Measurements from ENCODE around the gene CPLANE1.

Gene CPLANE1

GRCh38 chr5:37208883-37209797 lies 40.0 kb downstream of the CPLANE1 start:
- Histone ChIP-seq H3K79me2 (ENCODE audit: control insufficient read depth, insufficient read depth, low read length) (no peaks in the 10 kb centered on the region), H3K36me3 (ENCODE audit: control insufficient read depth, insufficient read depth, low read length) (peaks cover 2% of the 10 kb centered on the region), H3K79me1 (ENCODE audit: low read length) (no peaks in the 10 kb centered on the region), H3K23ac (ENCODE audit: low read length) (no peak overlapping the region), H4K8ac (ENCODE audit: low read depth, low read length) (no peak overlapping the region), H3K4ac (ENCODE audit: low read depth, low read length) (no peak overlapping the region), H3K4me2 (ENCODE audit: low read length) (no peak overlapping the region), H2BK120ac (ENCODE audit: low read depth, low read length) (no peak overlapping the region), H2BK5ac (ENCODE audit: low read length) (no peak overlapping the region), H3K27me3 (ENCODE audit: insufficient read depth, low read length, poor library complexity) (no peaks in the 10 kb centered on the region), H4K5ac (ENCODE audit: low read length) (no peak overlapping the region), H3K56ac (ENCODE audit: low read length) (no peak overlapping the region), H2AK5ac (ENCODE audit: low read length) (no peak overlapping the region), H3K4me3 (ENCODE audit: low read length) (no peak overlapping the region), H2BK15ac (replicated peaks; ENCODE audit: low read depth) (no peak overlapping the region), H3K9ac (ENCODE audit: low read length) (no peak overlapping the region), H3K4me1 (ENCODE audit: control insufficient read depth, low read depth, low read length) (no peaks in the 10 kb centered on the region), H3K27ac (ENCODE audit: low read depth, low read length) (no peak overlapping the region), H3K18ac (ENCODE audit: low read length) (no peak overlapping the region)
- DNase-seq = no peak
- WGBS (ENCODE audit: extremely low coverage, insufficient coverage, low lambda C conversion rate) = no CpG with 5 or more reads among the region's 32 CpGs

- Histone ChIP-seq H3K79me2 (ENCODE audit: control insufficient read depth, insufficient read depth, low read length) (no peaks in the 10 kb centered on the region), H3K23ac (ENCODE audit: low read length) (no peak overlapping the region), H3K4me2 (ENCODE audit: low read length) (no peak overlapping the region), H3K4me1 (ENCODE audit: control insufficient read depth, low read depth, low read length) (no peaks in the 10 kb centered on the region), H2BK5ac (ENCODE audit: low read length) (no peak overlapping the region), H3K9ac (ENCODE audit: low read length) (no peak overlapping the region), H3K18ac (ENCODE audit: low read length) (no peak overlapping the region), H2BK15ac (replicated peaks; ENCODE audit: low read depth) (no peak overlapping the region), H3K4me3 (ENCODE audit: low read length) (no peak overlapping the region), H3K4ac (ENCODE audit: low read depth, low read length) (no peak overlapping the region), H2BK120ac (ENCODE audit: low read depth, low read length) (no peak overlapping the region), H4K8ac (ENCODE audit: low read depth, low read length) (no peak overlapping the region), H4K5ac (ENCODE audit: low read length) (no peak overlapping the region), H3K56ac (ENCODE audit: low read length) (no peak overlapping the region), H3K36me3 (ENCODE audit: control insufficient read depth, insufficient read depth, low read length) (no peaks in the 10 kb centered on the region), H3K79me1 (ENCODE audit: low read length) (no peaks in the 10 kb centered on the region), H3K27ac (ENCODE audit: low read depth, low read length) (no peak overlapping the region), H2AK5ac (ENCODE audit: low read length) (no peak overlapping the region), H3K27me3 (ENCODE audit: insufficient read depth, low read length, poor library complexity) (no peaks in the 10 kb centered on the region)
- no peak for DNase-seq
- WGBS (ENCODE audit: extremely low coverage, insufficient coverage, low lambda C conversion rate) = no CpG with 5 or more reads among the region's 3 CpGs
These were observed 41.4 kb downstream of the CPLANE1 start for GRCh38 chr5:37207802-37208201.

DNA sequence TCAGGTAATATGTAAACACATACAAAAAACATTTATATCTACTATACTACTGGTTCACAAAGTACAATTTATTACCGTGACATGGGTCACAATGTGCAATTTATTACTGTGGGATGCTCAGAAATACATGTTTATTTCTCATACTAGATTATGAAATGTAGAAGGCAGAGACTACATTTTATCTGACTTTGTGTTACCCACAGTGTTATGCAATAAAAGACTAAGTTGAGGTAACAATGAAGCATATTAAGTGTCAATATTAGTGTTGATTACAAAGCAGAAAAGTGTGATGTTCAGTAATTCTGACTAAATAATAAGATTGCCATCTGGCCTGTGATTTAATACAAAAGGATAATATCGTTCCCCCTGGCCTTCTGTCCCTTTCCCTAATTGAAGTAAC lies 42.4 kb downstream of the CPLANE1 start:
- Histone ChIP-seq H3K9ac (ENCODE audit: low read length) (no peak overlapping the region), H4K8ac (ENCODE audit: low read depth, low read length) (no peak overlapping the region), H3K36me3 (ENCODE audit: control insufficient read depth, insufficient read depth, low read length) (no peaks in the 10 kb centered on the region), H2BK120ac (ENCODE audit: low read depth, low read length) (no peak overlapping the region), H3K4me1 (ENCODE audit: control insufficient read depth, low read depth, low read length) (no peaks in the 10 kb centered on the region), H3K4ac (ENCODE audit: low read depth, low read length) (no peak overlapping the region), H3K56ac (ENCODE audit: low read length) (no peak overlapping the region), H3K27me3 (ENCODE audit: insufficient read depth, low read length, poor library complexity) (no peaks in the 10 kb centered on the region), H2BK15ac (replicated peaks; ENCODE audit: low read depth) (no peak overlapping the region), H3K4me2 (ENCODE audit: low read length) (no peak overlapping the region), H3K27ac (ENCODE audit: low read depth, low read length) (no peak overlapping the region), H3K4me3 (ENCODE audit: low read length) (no peak overlapping the region), H2BK5ac (ENCODE audit: low read length) (no peak overlapping the region), H4K5ac (ENCODE audit: low read length) (no peak overlapping the region), H2AK5ac (ENCODE audit: low read length) (no peak overlapping the region), H3K18ac (ENCODE audit: low read length) (no peak overlapping the region), H3K23ac (ENCODE audit: low read length) (no peak overlapping the region), H3K79me1 (ENCODE audit: low read length) (no peaks in the 10 kb centered on the region), H3K79me2 (ENCODE audit: control insufficient read depth, insufficient read depth, low read length) (no peaks in the 10 kb centered on the region)
- DNase-seq = no peak
- WGBS (ENCODE audit: extremely low coverage, insufficient coverage, low lambda C conversion rate) = no CpG with 5 or more reads among the region's 2 CpGs

GRCh38 chr5:37198842-37199241 lies 50.3 kb downstream of the CPLANE1 start:
- H3K4me1 ChIP-seq (ENCODE audit: control insufficient read depth, low read depth, low read length) = no peaks in the 10 kb centered on the region
- DNase-seq = no peak
- H3K79me1 ChIP-seq (ENCODE audit: low read length) = no peaks in the 10 kb centered on the region
- H3K79me2 ChIP-seq (ENCODE audit: control insufficient read depth, insufficient read depth, low read length) = no peaks in the 10 kb centered on the region
- no peak overlapping the region for H3K4ac ChIP-seq (ENCODE audit: low read depth, low read length)
- no peak overlapping the region for H3K18ac ChIP-seq (ENCODE audit: low read length)
- H4K8ac ChIP-seq (ENCODE audit: low read depth, low read length) = no peak overlapping the region
- no peak overlapping the region for H2BK120ac ChIP-seq (ENCODE audit: low read depth, low read length)
- H3K9ac ChIP-seq (ENCODE audit: low read length) = no peak overlapping the region
- no peaks in the 10 kb centered on the region for H3K27me3 ChIP-seq (ENCODE audit: insufficient read depth, low read length, poor library complexity)
- no peak overlapping the region for H3K56ac ChIP-seq (ENCODE audit: low read length)
- H2BK5ac ChIP-seq (ENCODE audit: low read length) = no peak overlapping the region
- WGBS (ENCODE audit: extremely low coverage, insufficient coverage, low lambda C conversion rate) = no CpG with 5 or more reads among the region's 2 CpGs
- no peak overlapping the region for H3K4me2 ChIP-seq (ENCODE audit: low read length)
- no peak overlapping the region for H3K27ac ChIP-seq (ENCODE audit: low read depth, low read length)
- H3K23ac ChIP-seq (ENCODE audit: low read length) = no peak overlapping the region
- no peak overlapping the region for H4K5ac ChIP-seq (ENCODE audit: low read length)
- H3K4me3 ChIP-seq (ENCODE audit: low read length) = no peak overlapping the region
- H2BK15ac ChIP-seq (replicated peaks; ENCODE audit: low read depth) = no peak overlapping the region
- no peaks in the 10 kb centered on the region for H3K36me3 ChIP-seq (ENCODE audit: control insufficient read depth, insufficient read depth, low read length)
- no peak overlapping the region for H2AK5ac ChIP-seq (ENCODE audit: low read length)

- H3K36me3 ChIP-seq (ENCODE audit: control insufficient read depth, insufficient read depth, low read length) = no peaks in the 10 kb centered on the region
- no peaks in the 10 kb centered on the region for H3K27me3 ChIP-seq (ENCODE audit: insufficient read depth, low read length, poor library complexity)
- H2BK15ac ChIP-seq (replicated peaks; ENCODE audit: low read depth) = no peak overlapping the region
- peak; percentile 4 for DNase-seq
- no peak overlapping the region for H2BK120ac ChIP-seq (ENCODE audit: low read depth, low read length)
- H3K9ac ChIP-seq (ENCODE audit: low read length) = no peak overlapping the region
- no peak overlapping the region for H3K18ac ChIP-seq (ENCODE audit: low read length)
- no peak overlapping the region for H3K27ac ChIP-seq (ENCODE audit: low read depth, low read length)
- H4K5ac ChIP-seq (ENCODE audit: low read length) = no peak overlapping the region
- no peak overlapping the region for H3K4me2 ChIP-seq (ENCODE audit: low read length)
- H3K56ac ChIP-seq (ENCODE audit: low read length) = no peak overlapping the region
- H3K79me1 ChIP-seq (ENCODE audit: low read length) = no peaks in the 10 kb centered on the region
- H2BK5ac ChIP-seq (ENCODE audit: low read length) = no peak overlapping the region
- no peaks in the 10 kb centered on the region for H3K79me2 ChIP-seq (ENCODE audit: control insufficient read depth, insufficient read depth, low read length)
- H3K4me3 ChIP-seq (ENCODE audit: low read length) = no peak overlapping the region
- H2AK5ac ChIP-seq (ENCODE audit: low read length) = no peak overlapping the region
- H3K4ac ChIP-seq (ENCODE audit: low read depth, low read length) = no peak overlapping the region
- WGBS (ENCODE audit: extremely low coverage, insufficient coverage, low lambda C conversion rate) = no CpG with 5 or more reads among the region's 3 CpGs
- no peaks in the 10 kb centered on the region for H3K4me1 ChIP-seq (ENCODE audit: control insufficient read depth, low read depth, low read length)
- H3K23ac ChIP-seq (ENCODE audit: low read length) = no peak overlapping the region
- no peak overlapping the region for H4K8ac ChIP-seq (ENCODE audit: low read depth, low read length)
These were observed 51.1 kb downstream of the CPLANE1 start for GRCh38 chr5:37198061-37198460.
